Left kidney (tissue), 2 donors: ENCODE data around the gene UBE2E2. TPM values are rescaled to one million over a fixed set of nuclear protein-coding genes. Genes with fewer than 3 reads are reported as not detected.
A peak's percentile ranks its signal among the peaks of the same experiment; 100 is the strongest.
"Not testable (repeated sequence)": the region's sequence is repeated elsewhere in the genome, so short reads cannot be mapped to it uniquely, and the experiment has no call there.

Experiments used
- DNase-seq: peaks from one replicate; pipeline ENCODE4 v3.0.0-alpha.2; 2013
- polyA plus RNA-seq: library from polyadenylated mRNA; unstranded; fragments of 120-200 nt; gene quantifications from one replicate; pipeline ENCODE4 v1.2.1, GENCODE V29; 2013; ENCODE audit not compliant: insufficient read length

UBE2E2 gene
- polyA plus RNA-seq, 1 donor: 64.7 TPM

DNA sequence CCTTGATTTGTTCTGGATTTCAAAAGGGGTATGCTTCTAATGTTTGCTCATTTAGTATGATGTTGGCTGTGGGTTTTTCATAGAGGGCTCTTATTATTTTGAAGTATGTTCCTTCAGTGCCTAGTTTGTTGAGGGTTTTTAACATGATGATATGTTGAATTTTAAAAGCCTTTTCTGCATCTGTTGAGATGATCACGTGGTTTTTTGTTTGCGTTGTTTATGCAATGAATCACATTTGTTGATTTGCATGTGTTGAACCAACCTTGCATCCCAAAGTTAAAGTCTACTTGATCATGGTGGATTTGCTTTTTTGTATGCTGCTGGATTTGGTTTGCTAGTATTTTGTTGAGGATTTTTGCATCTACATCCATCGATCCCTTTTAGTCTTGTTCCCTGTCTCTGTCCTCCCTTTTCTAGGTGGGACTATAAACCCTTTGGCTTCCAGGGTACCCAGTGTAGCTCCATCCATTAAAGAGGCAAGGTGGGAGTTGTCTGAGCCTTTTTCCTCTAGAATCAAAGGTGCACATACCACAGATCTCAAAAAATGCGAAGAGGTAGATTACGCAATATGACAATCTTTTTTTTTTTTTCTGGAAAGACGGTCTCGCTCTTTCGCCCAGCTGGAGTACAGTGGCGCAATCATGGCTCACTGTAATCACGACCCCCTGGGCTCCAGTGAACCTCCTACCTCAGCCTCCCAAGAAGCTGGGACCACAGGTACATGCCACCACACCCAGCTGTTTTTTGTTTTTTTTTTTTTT, 381.0 kb downstream of the UBE2E2 start:
- DNase-seq: no peak

DNA sequence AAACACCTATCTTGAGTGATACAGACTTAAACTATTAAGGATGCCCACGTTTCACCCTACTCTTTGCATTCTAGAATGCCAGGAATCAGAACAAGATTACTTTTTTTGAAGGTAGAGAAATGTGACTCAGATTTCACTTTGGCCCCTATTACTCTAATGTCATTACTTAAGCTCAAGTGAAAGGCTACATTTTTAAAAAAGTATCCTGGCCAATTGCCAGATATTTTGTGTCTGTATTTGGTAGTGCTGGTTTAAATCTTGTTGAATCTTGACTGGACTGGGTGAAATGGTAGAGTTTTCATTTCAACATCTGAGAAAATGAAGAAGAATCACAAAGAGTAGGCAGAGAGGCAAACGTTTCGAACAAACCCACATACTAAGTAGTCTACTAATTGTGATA, 384.4 kb downstream of the UBE2E2 start:
- no peak for DNase-seq

DNA sequence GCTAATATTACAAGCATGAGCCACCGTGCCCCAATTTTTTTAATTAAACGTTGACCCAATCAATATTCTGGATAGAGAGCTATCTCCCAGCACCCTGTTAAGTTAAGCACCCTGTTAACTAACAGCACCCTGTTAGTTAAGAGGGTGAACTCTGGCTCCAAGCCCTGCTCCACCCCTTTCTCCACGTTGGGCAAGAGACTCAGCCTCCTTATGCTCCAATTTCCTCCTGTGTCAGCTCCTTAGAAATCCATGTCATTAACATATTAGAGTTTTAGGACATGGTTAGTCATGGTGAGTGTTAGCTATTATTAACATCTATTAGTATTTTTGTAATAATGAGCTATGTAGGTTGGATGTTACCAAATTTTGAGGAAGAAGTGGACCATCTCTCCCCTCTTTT, 385.4 kb downstream of the UBE2E2 start:
- DNase-seq: no peak

DNA sequence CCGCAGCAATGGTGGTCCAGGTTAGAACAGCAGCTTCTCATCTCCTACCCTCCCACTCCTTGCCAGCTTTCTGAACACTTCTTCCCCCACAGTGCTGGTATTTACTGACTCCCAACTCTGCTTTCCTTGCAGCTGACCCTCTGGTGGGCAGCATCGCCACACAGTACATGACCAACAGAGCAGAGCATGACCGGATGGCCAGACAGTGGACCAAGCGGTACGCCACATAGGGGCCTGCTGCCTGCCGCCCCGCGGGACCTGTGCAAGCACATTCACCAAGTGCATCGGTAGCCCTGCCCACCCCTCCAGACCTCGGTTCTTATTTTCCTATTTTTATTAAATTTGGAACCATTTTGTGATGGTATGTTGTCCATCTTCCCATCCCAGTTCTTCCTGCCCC, 386.5 kb downstream of the UBE2E2 start:
- DNase-seq: no peak

DNA sequence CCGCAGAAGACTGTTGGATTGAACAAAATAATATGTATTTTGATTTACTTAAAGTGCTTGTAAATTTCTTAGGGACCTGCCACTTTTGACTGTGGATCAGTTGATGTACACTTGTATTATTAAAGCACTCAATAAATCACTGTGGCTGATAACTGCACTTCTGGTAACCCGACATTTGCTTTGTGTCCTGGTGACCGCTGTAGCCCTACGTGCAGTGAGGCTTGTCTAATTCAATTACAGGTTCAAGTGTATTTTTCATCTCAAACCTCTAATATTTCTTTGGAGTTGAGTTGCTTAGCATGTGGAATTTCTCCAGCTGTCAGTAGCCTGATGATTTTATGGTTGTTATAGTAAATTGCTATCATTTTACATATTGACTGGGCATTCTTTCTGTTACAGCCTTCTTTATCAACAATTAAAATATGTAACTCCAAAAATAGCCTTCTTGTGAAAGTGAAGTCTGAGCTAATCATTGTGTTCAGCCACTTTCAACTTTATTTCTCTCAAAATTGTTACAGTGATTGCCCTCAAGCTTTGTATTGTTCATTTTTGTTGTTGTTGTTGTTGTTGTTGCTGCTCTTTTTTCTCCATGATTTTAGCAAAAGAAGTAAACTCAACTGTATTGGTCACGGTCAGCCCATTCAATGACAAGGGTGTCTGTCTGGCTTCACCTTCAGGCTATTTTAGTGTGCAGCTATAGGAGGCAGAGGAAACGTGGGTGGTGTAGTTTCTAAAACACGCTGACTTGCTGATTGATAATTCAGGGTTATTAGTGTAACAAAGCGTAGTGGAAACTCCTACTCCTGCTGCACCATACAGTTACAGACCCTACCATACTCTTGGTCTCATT, 387.5 kb downstream of the UBE2E2 start:
- no peak for DNase-seq

DNA sequence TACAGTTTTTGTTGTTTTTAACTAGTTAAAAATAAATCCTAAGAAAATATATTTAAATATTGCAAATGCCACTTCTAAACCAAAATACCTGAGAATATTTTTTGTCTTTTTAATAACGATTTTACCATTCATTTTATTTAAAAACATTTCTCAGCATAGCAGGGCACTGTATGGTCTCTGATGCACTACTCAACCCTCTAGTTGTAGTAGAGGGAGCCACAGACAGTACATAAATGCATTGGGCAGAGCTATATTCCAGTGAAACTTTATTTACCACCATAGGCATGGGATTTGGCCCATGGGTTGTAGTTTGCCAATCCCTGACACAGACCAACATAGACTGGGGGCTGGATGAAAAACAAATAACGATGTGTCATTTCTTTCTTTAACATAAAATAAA, 388.2 kb downstream of the UBE2E2 start:
- no peak for DNase-seq

DNA sequence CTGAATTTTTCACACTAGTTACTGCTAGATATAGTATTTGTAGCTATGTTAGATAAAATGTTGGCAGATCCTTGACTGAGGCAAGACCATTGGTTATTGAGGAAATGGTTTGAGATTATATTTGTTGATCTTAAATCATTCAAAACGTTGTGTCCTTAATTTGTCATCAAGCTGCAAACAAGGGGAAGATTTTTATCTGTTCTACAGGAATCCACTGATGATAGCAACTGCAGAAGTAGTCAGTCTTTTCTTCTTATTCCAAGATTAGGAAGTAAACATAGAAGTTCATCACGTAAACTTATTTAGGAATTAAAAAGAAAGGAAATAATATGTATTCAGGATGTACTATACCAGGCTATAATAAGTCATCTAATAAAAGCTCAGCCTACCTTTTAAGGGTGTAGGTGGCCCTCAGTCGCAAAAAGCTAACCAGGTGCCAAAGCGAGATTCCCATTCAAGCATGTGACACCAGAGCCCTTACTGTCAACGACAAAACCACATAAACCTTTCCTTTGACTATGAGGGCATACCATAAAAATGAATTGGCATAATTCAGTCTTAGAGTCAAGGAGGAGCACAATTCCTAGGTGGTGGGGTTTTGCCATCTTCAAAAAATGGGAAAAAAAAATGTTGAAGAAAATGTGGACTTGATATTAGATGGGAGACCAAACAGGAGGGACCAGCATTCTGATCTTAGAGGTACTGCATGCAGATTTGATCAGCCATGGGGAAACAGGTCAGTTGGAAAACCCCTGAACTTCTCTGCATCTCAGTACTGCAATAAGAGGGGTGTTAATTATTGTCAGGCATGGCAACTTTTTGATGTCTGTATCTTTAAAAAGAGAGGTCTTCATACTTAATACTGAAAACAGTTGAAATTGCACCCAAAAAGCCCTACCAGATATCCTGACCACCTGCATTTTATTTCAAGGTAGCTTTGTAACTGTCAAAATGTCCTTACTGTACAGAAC, 390.1 kb downstream of the UBE2E2 start:
- DNase-seq: no peak

DNA sequence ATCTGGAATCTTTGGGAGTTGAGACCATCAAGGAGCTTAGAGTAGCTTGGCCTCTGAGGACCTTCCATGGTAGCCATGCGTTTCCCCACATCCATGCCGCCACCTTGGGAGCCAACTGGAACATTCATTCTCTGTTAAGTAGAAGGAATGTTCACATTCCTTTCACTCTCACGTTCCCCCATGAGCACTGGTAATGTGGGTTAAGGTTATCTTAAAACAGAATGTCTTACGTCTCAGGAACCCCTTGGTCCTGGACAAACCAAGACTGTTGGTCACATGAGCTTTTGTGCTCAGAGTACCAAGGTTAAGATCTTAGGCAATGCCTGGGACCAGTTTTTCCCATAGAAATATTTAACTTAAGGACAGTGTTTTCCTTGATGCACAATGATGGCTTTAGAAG, 390.9 kb downstream of the UBE2E2 start:
- DNase-seq: no peak

DNA sequence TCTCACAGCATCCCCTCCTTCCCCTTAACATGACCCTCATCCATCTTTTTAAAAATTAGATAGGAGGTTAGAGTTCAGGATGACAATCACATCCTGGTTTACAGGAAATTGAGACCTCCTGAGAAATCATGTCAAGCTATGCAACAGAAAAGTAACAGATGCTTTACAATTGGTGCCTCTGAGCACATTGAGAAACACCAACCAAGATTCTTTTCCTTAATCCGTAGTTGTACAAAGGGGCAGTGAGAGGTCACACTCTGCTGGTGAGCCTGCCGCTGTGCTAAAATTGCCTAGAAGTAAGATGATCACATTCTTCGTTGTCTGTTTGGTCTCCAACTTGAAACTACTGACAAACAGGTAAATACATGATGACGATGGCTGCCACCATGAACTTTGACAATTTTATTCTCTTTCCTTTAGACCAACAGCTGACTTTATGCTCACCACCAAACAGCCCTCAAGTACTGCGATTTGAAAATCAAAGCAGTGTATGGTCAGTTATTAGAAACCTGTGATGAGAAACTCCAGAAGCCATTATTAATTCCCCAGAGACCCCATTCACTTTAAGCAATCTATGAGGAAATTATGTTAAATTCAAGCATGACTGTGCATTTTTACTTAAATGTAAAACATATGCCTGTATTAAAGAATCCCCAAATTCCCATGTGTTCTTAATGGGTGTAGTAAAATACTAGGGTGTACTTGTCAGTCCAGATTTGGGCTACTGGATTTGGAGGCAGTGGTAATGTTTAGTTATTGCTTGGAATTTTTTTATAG, 392.0 kb downstream of the UBE2E2 start:
- no peak for DNase-seq

DNA sequence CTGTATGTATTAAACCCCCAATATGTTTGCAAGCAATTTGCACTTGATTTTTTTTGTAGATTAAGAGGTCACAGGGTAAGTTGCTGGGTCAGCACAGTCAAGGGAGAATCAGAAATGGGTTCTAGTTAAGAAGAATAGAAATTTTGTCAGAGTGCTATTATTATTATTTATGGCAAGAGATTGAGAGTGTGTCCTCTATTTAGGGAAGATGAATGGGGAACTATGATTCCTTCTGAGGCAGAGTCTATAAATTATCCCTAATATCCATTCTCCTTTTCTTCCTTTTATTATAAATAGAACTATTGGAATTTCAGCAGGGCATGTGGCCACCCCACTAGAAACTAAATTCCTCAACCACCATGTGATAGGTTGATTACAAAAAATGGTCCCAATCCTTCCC, 392.7 kb downstream of the UBE2E2 start:
- no peak for DNase-seq

DNA sequence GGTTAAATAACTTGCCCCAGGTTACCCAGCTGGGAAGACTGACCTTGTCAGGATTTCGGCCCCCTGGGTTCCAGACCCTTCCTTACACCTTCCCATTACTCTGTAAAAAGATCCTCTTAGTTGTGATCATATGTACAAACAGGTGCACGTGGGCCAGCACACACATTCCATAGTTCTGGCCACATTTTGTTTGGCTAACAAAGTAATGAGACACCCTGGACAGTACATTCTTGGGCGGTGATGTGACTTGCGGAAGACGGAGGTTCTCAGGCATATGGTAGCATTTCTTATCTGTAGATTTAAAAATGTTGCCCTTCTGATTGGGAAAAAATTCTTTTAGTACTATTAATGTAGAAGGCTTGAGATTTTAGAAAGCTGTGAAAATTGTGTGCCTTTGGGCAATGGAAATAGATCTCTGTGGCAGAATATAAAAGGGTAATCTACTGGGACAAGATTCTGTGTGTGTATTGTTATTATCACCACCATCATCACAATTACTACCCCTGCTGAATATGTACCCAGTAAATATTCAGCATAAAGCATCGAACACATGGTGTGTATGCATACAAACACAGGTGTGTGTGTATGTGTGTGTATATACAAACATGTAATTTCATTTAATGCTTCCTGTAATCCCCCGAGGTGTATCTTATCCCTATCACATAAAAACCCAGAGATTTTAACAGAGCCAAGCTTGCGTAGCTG, 397.2 kb downstream of the UBE2E2 start:
- no peak for DNase-seq

DNA sequence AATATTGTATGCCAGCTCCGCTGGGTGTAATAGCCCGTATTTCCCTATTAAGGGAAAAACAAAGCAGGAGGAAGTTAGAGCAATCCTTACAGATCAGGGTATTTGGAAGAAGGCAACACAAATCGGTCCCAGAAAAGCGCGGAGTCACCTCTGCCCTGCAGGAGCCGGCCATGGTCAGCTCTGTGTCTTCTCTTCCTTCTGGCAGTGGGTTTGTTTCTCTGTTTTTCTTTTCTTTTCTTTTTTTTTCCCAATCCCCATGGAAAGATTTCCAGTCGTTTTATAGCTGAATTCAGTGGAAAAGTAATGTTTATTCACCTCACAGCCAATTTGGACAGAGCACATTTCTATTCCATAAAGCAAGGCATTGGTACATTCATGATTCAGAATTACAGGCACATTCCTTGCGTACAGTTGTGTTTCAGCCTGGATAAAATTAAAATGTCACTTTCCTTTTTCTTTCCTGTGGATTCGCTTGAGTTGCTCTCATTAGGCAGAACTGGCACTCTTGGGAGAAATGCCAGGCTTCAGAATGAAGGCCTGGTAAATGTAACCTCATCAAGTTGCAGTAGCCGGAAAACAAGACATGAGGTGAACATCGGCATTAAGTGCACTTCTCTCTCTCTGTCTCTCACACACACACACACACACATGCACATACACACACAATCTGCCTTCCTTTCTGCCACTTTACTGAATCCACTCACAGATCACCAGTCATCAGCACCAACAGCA, 398.1 kb downstream of the UBE2E2 start:
- DNase-seq: no peak

DNA sequence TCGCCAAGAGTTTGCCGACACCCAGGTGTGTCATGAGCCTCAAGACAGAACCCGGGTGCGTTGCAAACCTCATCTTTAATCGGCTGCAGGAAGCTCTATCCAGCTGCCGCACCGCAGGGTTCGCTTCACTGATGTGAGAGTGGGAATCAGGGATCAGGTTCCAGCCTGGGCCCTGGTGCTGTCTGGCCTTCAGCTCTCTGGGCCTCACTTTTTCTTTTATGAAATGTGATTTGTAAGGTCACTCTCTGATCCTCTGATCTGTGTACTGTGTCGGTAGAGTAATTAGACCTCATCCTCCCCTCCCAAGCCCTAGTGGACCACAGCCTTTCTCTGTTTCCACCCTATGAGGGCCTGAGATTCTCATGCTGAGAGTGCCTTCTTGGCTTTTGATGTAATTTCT, 399.8 kb downstream of the UBE2E2 start:
- DNase-seq: peak; percentile 64

DNA sequence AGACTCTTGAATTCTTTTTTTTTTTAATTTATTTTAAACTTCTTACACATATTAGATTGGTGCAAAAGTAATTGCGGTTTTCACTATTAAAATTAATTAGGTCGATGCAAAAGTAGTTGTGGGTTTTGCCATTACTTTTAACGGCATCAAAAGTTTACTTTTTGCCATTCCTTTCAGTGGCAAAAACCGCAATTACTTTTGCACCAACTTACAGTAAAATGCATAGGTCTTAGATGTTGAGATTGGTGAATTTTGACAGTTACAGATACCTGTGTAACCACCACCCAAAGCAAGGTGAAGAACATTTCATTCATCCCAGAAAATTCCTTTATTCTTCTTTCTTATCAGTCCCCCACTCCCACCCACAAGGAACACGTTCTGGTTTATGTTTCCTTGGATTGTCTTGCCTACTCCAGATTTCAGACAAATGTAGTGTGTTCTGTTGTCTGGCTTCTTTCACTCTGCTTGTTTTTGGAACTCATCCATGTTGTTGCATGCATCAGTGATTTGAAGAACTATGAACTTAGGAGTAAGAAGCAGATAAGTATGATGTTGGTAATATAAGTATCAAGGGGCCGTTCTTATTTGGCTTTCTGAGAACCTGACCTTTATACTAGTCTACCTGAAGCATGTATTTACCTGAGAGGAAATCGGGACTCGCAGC, 404.2 kb downstream of the UBE2E2 start:
- DNase-seq: no peak

DNA sequence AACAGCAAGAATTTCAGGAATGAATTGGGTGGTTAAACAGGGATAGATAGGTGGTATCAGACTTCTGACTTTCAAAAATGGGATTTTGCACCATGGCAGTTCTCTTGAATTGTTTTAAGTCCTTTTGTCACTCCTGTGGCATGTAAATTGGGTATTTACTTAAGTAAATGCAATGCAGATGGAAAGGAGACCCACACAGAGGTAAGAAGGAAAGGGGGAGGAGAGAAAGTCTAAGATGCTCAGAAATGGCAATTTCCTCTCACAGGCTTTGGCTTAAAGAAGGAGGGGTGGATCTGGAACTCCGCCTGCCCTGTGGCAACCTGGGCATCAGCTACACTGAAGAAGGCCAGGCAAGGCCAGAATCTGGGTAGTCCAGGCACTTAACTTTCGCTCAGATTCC, 405.5 kb downstream of the UBE2E2 start:
- DNase-seq: no peak

DNA sequence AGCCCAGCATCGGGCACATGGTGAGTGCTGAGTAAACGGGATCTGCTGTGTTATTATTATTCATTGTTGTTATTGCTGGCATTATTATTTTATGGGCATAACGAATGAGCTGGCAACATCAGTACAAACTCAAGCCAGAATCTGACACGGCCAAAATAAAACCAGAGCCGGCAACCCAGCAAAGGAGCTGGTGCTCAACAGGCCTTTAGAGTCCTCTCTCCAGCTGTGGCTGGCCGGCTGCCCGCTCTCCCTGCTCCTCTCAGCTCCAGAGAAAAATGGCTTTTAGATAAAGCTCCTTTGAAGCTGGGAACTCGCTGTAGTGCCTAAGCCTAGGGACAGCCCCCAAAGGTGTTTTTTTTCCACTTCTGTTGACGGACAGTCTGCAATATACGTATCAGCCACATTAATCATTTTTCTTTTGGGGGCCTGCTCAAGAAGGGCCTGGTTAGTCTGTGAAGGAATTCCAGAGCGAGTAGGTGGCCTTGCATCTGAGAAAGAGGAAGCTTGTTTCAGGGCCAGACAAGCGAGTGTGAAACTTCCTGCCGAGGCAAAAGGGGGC, 408.7 kb downstream of the UBE2E2 start:
- DNase-seq: no peak

DNA sequence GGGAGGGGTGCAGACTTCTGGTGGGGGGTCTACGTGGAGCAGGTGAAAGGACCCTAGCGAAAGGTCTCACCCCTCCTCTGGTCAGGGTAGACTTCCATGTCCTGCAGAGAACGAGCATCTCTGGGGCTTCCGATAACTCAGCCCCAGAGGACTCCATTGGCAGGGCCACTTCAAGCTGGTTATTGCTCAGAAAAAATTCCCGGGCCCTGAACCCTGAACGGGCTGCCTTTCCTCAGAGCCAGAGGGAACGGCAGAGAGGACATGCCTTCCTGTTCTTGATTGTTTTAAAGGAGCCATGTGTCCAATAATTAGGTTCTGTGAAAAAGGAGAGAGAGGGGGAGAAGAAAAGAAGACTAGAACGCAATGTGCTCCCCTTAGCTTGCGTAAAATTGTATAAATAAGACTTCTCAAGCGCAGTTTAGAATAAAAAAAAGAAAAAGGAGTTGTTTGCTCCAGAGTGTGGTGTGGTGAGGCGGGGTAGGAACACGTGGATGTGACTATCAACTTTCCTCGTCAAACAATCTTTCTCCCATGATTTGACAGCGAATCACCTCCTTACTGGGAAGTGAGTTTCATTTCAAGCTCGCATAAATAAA, 409.3 kb downstream of the UBE2E2 start:
- DNase-seq: no peak

DNA sequence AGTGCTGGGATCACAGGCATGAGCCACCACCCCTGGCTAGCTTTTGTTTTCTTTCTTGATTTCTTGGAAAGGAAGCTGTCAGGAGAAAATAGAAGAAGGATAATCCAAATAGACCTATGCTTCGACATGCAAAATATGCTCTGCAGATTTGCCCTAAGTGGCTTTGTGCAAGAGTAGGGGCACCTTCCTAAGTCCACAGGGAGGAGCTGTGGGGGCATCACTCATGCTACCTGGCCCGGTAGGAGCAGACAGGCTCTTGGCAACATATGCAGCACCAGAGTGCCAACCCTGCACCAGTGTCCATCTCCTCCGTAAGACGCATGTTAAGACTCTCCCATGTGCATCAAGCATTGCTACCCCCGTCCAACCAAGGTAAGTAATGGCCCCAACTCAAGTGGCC, 411.9 kb downstream of the UBE2E2 start:
- DNase-seq: no peak

DNA sequence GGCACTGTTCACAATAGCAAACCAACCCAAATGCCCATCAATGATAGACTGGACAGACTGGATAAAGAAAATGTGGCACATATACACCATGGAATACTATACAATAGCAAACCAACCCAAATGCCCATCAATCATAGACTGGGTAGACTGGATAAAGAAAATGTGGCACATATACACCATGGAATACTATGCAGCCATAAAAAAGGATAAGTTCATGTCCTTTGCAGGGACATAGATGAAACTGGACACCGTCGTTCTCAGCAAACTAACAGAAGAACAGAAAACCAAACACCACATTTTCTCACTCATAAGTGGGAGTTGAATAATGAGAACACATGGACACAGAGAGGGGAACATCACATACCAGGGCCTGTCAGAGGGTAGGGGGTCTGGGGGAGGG, 415.3 kb downstream of the UBE2E2 start:
- DNase-seq: not testable (repeated sequence)
